Measurements from ENCODE around the gene PRPSAP1.
A peak's percentile ranks its signal among the peaks of the same experiment; 100 is the strongest.

PRPSAP1 gene

GRCh38 chr17:76276069-76276431 is 77.7 kb downstream of the PRPSAP1 start:
- DNase-seq: peak; percentile 8

GRCh38 chr17:76275382-76276068 is 78.2 kb downstream of the PRPSAP1 start:
- no peak for DNase-seq

GRCh38 chr17:76274112-76274956 is 79.4 kb downstream of the PRPSAP1 start:
- no peak for DNase-seq

- peak; percentile 7 for DNase-seq
Observed at GRCh38 chr17:76273445-76274111, 80.1 kb downstream of the PRPSAP1 start.

GRCh38 chr17:76272541-76273444 is 80.9 kb downstream of the PRPSAP1 start:
- DNase-seq: peak; percentile 72

GRCh38 chr17:76271669-76272540 is 81.8 kb downstream of the PRPSAP1 start:
- DNase-seq: peak; percentile 86

- DNase-seq: peak; percentile 31
Observed at GRCh38 chr17:76270770-76271668, 82.7 kb downstream of the PRPSAP1 start.

- peak; percentile 10 for DNase-seq
Observed at GRCh38 chr17:76270127-76270592, 83.6 kb downstream of the PRPSAP1 start.

GRCh38 chr17:76268991-76269981 is 84.4 kb downstream of the PRPSAP1 start:
- peak; percentile 11 for DNase-seq

- DNase-seq: peak; percentile 83
Observed at GRCh38 chr17:76268015-76268749, 85.5 kb downstream of the PRPSAP1 start.

- peak; percentile 29 for DNase-seq
Observed at GRCh38 chr17:76267581-76268001, 86.1 kb downstream of the PRPSAP1 start.

- no peak for DNase-seq
Observed at GRCh38 chr17:76267051-76267576, 86.6 kb downstream of the PRPSAP1 start.

GRCh38 chr17:76266244-76266938 is 87.3 kb downstream of the PRPSAP1 start:
- DNase-seq: peak; percentile 27

GRCh38 chr17:76265624-76266243 is 88.0 kb downstream of the PRPSAP1 start:
- peak; percentile 53 for DNase-seq

GRCh38 chr17:76264755-76265623 is 88.7 kb downstream of the PRPSAP1 start, which contains the start of gene UBALD2:
Gene UBALD2 (plus strand): TSS chr17:76265348. CDS start chr17:76265506, 158 bp downstream.
- peak; percentile 98 for DNase-seq

- peak; percentile 32 for DNase-seq
Observed at GRCh38 chr17:76264425-76264754, 89.3 kb downstream of the PRPSAP1 start.
